ENCODE measurements around the gene PABPC1L2A. TPM values are rescaled to one million over a fixed set of nuclear protein-coding genes. Genes with fewer than 3 reads are reported as not detected.
"Not testable (repeated sequence)": the region's sequence is repeated elsewhere in the genome, so short reads cannot be mapped to it uniquely, and the experiment has no call there.

The PABPC1L2A gene
- total and polyA plus RNA-seq, 2 experiments from 2014 or later: 0.26 to 1.0 TPM

DNA sequence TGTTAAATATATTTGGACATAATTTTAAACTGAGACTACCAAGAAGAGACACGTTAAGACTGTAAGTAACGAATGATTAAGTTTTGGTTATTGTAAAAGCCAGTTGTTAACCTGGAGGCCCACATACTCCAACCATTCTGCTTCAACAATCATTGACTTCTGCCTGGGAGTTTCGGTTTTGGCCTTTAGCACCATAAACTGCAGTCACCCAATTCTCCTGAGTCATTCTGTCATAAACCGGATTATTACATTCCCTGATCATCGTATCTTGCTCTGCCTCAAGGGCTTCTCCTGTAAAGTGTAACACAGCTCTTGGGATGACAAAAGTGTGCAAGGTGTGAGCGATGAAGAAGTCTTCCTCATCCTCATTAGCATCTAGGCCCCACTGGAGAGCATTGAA, 46.9 kb upstream of the PABPC1L2A start (continued):
- TF ChIP-seq, protein P1, sequence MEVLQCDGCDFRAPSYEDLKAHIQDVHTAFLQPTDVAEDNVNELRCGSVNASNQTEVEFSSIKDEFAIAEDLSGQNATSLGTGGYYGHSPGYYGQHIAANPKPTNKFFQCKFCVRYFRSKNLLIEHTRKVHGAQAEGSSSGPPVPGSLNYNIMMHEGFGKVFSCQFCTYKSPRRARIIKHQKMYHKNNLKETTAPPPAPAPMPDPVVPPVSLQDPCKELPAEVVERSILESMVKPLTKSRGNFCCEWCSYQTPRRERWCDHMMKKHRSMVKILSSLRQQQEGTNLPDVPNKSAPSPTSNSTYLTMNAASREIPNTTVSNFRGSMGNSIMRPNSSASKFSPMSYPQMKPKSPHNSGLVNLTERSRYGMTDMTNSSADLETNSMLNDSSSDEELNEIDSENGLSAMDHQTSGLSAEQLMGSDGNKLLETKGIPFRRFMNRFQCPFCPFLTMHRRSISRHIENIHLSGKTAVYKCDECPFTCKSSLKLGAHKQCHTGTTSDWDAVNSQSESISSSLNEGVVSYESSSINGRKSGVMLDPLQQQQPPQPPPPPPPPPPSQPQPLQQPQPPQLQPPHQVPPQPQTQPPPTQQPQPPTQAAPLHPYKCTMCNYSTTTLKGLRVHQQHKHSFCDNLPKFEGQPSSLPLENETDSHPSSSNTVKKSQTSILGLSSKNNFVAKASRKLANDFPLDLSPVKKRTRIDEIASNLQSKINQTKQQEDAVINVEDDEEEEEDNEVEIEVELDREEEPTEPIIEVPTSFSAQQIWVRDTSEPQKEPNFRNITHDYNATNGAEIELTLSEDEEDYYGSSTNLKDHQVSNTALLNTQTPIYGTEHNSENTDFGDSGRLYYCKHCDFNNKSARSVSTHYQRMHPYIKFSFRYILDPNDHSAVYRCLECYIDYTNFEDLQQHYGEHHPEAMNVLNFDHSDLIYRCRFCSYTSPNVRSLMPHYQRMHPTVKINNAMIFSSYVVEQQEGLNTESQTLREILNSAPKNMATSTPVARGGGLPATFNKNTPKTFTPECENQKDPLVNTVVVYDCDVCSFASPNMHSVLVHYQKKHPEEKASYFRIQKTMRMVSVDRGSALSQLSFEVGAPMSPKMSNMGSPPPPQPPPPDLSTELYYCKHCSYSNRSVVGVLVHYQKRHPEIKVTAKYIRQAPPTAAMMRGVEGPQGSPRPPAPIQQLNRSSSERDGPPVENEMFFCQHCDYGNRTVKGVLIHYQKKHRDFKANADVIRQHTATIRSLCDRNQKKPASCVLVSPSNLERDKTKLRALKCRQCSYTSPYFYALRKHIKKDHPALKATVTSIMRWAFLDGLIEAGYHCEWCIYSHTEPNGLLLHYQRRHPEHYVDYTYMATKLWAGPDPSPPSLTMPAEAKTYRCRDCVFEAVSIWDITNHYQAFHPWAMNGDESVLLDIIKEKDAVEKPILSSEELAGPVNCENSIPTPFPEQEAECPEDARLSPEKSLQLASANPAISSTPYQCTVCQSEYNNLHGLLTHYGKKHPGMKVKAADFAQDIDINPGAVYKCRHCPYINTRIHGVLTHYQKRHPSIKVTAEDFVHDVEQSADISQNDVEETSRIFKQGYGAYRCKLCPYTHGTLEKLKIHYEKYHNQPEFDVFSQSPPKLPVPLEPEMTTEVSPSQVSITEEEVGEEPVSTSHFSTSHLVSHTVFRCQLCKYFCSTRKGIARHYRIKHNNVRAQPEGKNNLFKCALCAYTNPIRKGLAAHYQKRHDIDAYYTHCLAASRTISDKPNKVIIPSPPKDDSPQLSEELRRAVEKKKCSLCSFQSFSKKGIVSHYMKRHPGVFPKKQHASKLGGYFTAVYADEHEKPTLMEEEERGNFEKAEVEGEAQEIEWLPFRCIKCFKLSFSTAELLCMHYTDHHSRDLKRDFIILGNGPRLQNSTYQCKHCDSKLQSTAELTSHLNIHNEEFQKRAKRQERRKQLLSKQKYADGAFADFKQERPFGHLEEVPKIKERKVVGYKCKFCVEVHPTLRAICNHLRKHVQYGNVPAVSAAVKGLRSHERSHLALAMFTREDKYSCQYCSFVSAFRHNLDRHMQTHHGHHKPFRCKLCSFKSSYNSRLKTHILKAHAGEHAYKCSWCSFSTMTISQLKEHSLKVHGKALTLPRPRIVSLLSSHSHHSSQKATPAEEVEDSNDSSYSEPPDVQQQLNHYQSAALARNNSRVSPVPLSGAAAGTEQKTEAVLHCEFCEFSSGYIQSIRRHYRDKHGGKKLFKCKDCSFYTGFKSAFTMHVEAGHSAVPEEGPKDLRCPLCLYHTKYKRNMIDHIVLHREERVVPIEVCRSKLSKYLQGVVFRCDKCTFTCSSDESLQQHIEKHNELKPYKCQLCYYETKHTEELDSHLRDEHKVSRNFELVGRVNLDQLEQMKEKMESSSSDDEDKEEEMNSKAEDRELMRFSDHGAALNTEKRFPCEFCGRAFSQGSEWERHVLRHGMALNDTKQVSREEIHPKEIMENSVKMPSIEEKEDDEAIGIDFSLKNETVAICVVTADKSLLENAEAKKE (CRISPR knock-in tag; IDR thresholded peaks at IDR 0.05): no peak
- TF ChIP-seq JUNB (IDR thresholded peaks at IDR 0.05; ENCODE audit: unreplicated experiment) (no peak), NANOG (IDR thresholded peaks at IDR 0.05; ENCODE audit: borderline replicate concordance) (no peak), POLR2AphosphoS5 (IDR thresholded peaks at IDR 0.05; ENCODE audit: low read depth) (no peak), STAT1 (IDR thresholded peaks at IDR 0.05; ENCODE audit: unreplicated experiment) (no peak)
- TF ChIP-seq, protein P2, sequence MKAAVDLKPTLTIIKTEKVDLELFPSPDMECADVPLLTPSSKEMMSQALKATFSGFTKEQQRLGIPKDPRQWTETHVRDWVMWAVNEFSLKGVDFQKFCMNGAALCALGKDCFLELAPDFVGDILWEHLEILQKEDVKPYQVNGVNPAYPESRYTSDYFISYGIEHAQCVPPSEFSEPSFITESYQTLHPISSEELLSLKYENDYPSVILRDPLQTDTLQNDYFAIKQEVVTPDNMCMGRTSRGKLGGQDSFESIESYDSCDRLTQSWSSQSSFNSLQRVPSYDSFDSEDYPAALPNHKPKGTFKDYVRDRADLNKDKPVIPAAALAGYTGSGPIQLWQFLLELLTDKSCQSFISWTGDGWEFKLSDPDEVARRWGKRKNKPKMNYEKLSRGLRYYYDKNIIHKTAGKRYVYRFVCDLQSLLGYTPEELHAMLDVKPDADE (IDR thresholded peaks at IDR 0.05): no peak

DNA sequence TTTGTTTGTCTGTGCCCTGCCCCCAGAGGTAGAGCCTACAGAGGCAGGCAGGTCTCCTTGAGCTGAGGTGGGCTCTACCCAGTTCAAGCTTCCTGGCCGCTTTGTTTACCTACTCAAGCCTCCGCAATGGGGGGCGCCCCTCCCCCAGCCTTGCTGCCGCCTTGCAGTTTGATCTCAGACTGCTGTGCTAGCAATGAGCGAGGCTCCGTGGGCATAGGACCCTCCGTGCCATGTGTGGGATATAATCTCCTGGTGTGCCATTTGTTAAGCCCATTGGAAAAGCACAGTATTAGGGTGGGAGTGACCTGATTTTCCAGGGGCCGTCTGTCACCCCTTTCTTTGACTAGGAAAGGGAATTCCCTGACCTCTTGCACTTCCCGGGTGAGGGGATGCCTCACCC, 20.2 kb upstream of the PABPC1L2A start:
- not testable (repeated sequence) for H3K4me2 ChIP-seq; H3K79me2 ChIP-seq (replicated peaks; ENCODE audit: insufficient read depth); H2AFZ ChIP-seq; H3K27me3 Mint-ChIP-seq (ENCODE audit: insufficient read depth, low read depth, poor library complexity); H3K9me2 ChIP-seq (ENCODE audit: insufficient read depth); H4K20me1 ChIP-seq (replicated peaks; ENCODE audit: insufficient read depth); H3K4me1 Mint-ChIP-seq; H3K27me3 ChIP-seq (ENCODE audit: insufficient read depth); H3K4me1 ChIP-seq (ENCODE audit: insufficient read depth); H3K36me3 ChIP-seq (ENCODE audit: insufficient read depth); H3K4me3 ChIP-seq; H3K4me3 Mint-ChIP-seq; H3F3A ChIP-seq (replicated peaks; ENCODE audit: low read depth); ATAC-seq; H3K27ac Mint-ChIP-seq; DNase-seq (ENCODE audit: low spot score); H3K27ac ChIP-seq (ENCODE audit: low read depth)
- peaks cover 38% of the 10 kb centered on the region for H3K9me3 Mint-ChIP-seq
- peaks cover 10% of the 10 kb centered on the region for H3K36me3 Mint-ChIP-seq (ENCODE audit: low read depth)

Measured in GM23338 (cell line).